SU-DHL-6 (cell line): ENCODE measurements around the gene ZFYVE27.

Experiments
- H2AFZ ChIP-seq: fragments of 200-600 bp; sonication (generic); 2 replicates; pipeline ENCODE4 v1.6.1; 2014; ENCODE audit warnings: low read depth, mild to moderate bottlenecking, moderate library complexity, mixed read lengths, antibody characterized with exemption, low read length; ENCODE audit not compliant: severe bottlenecking
- H3F3A ChIP-seq: fragments of 200-600 bp; shearing (Covaris generic); 2 replicates; pipeline ENCODE4 v1.6.0; 2016; ENCODE audit warnings: antibody characterized with exemption, mild to moderate bottlenecking; ENCODE audit not compliant: insufficient read depth
- H3K27ac ChIP-seq: fragments of 200-600 bp; sonication (generic); 2 replicates; pipeline ENCODE4 v1.5.1; 2016; ENCODE audit warnings: low read depth, mild to moderate bottlenecking, low read length, moderate library complexity, mixed read lengths
- H3K27me3 ChIP-seq: fragments of 200-600 bp; sonication (generic), shearing (Covaris generic); 2 replicates; pipeline ENCODE4 v1.6.0; 2014; ENCODE audit warnings: mild to moderate bottlenecking, low read length
- H3K36me3 ChIP-seq: fragments of 200-600 bp; sonication (generic); 2 replicates; pipeline ENCODE4 v1.6.1; 2014; ENCODE audit warnings: mild to moderate bottlenecking, low read length, mixed read lengths
- H3K4me2 ChIP-seq: fragments of 300-600, 200-600 bp; shearing (Covaris generic), sonication (generic); 2 replicates; pipeline ENCODE4 v1.6.0; 2014; ENCODE audit warnings: low read length, low read depth, mild to moderate bottlenecking; ENCODE audit not compliant: poor library complexity, severe bottlenecking
- H3K4me3 ChIP-seq: fragments of 200-600 bp; sonication (generic); 2 replicates; pipeline ENCODE4 v1.5.1; 2014; ENCODE audit warnings: antibody characterized with exemption, low read length, mild to moderate bottlenecking, mixed read lengths; ENCODE audit not compliant: insufficient read depth, poor library complexity, severe bottlenecking
- H3K79me2 ChIP-seq: fragments of 200-600 bp; sonication (generic); 2 replicates; pipeline ENCODE4 v1.6.1; 2014; ENCODE audit warnings: mild to moderate bottlenecking, low read length, moderate library complexity; ENCODE audit not compliant: insufficient read depth
- H3K9ac ChIP-seq: fragments of 200-600 bp; sonication (generic); 2 replicates; pipeline ENCODE4 v1.7.0; 2014; ENCODE audit warnings: mild to moderate bottlenecking, low read length
- H3K9me2 ChIP-seq: fragments of 200-600 bp; sonication (generic); replicated peaks from 2 replicates; pipeline ENCODE4 v1.6.1; 2014; ENCODE audit warnings: low read length; ENCODE audit not compliant: insufficient read depth
- H3K9me3 ChIP-seq: fragments of 200-600 bp; sonication (generic); 2 replicates; pipeline ENCODE4 v1.6.1; 2014; ENCODE audit warnings: low read length, mixed read lengths; ENCODE audit not compliant: insufficient read depth
- H4K20me1 ChIP-seq: fragments of 200-600 bp; sonication (generic); 2 replicates; pipeline ENCODE4 v1.6.1; 2014; ENCODE audit warnings: low read depth, mild to moderate bottlenecking, antibody characterized with exemption, low read length, moderate library complexity, mixed read lengths
- EZH2phosphoT487 ChIP-seq: fragments of 200-600 bp; sonication (generic), shearing (Covaris generic); conservative IDR thresholded peaks from 2 replicates; pipeline ENCODE4 v1.6.1; 2018; ENCODE audit warnings: mild to moderate bottlenecking, antibody characterized with exemption, low read length, moderate library complexity, mixed read lengths
- TF ChIP-seq, protein P1 (sequence below): fragments of 200-600 bp; sonication (generic); IDR thresholded peaks from one replicate; pipeline ENCODE4 v1.5.1; 2017; ENCODE audit warnings: antibody characterized with exemption, mild to moderate bottlenecking, low read length, moderate library complexity; ENCODE audit not compliant: insufficient read depth, poor library complexity, severe bottlenecking

The ZFYVE27 gene

DNA sequence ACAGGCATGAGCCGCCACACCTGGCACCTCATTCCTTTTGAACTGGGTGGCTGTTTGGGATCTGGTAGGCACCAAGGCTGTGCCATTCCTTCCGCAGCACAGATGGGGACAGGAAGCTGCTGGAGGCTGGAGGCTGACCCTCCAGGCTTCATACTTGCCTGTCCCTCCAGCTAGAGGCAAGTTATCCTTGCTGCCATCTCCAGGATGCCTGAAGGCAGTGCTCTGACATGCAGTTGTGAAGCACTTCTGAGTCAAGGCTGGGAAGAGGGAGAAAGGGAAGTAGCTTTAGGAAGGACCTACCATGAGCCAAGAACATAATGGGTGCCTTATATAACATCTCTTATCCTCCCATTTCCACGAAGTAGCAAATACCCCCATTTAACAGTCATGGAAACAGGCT lies 13.9 kb upstream of the ZFYVE27 start:
- H3K27me3 ChIP-seq, result no peaks in the 10 kb centered on the region
- no peak overlapping the region for H3K4me2 ChIP-seq
- H3K4me3 ChIP-seq, result no peak overlapping the region
- no peak overlapping the region for H3K27ac ChIP-seq
- H3K36me3 ChIP-seq, result no peaks in the 10 kb centered on the region
- no peaks in the 10 kb centered on the region for H3K9me3 ChIP-seq
- H3F3A ChIP-seq, result no peaks in the 10 kb centered on the region
- H3K9ac ChIP-seq, result no peak overlapping the region
- TF ChIP-seq, protein P1, sequence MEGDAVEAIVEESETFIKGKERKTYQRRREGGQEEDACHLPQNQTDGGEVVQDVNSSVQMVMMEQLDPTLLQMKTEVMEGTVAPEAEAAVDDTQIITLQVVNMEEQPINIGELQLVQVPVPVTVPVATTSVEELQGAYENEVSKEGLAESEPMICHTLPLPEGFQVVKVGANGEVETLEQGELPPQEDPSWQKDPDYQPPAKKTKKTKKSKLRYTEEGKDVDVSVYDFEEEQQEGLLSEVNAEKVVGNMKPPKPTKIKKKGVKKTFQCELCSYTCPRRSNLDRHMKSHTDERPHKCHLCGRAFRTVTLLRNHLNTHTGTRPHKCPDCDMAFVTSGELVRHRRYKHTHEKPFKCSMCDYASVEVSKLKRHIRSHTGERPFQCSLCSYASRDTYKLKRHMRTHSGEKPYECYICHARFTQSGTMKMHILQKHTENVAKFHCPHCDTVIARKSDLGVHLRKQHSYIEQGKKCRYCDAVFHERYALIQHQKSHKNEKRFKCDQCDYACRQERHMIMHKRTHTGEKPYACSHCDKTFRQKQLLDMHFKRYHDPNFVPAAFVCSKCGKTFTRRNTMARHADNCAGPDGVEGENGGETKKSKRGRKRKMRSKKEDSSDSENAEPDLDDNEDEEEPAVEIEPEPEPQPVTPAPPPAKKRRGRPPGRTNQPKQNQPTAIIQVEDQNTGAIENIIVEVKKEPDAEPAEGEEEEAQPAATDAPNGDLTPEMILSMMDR, result no peak
- TF ChIP-seq EZH2phosphoT487, result no peak
- H4K20me1 ChIP-seq, result no peaks in the 10 kb centered on the region
- no peak overlapping the region for H2AFZ ChIP-seq
- no peaks in the 10 kb centered on the region for H3K79me2 ChIP-seq
- H3K9me2 ChIP-seq, result no peaks in the 10 kb centered on the region

DNA sequence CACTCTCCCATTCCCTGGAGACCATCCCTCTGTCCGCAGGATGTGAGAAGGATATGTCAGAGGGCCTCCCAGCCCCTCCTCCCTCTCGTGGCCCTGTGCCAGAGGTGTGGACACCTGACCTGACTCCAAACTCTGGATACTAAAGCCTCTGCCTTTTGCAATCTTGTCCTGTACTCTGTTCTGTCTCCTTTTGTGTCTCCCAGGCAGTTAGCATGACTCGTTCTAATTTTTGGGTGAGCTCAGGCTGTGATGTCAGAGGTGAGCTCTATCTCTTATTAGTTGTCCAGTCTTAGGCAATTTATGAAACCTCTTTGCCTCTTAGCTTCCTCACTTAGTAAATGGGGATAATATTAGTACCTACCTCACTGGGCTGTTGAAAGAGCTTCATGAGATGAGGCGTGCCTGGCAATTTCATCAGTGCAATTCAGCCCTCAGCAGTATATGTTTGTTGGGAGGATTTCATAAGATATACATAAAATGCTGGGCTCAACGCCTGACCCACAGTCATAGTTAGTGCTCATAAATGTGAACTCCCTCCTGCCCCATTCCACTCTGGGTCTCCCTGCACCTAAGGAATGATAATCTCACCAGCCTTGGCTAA lies 12.5 kb upstream of the ZFYVE27 start:
- Histone ChIP-seq H4K20me1 (no peaks in the 10 kb centered on the region), H3K27ac (no peak overlapping the region), H3F3A (no peaks in the 10 kb centered on the region), H3K4me2 (no peak overlapping the region), H3K9ac (no peak overlapping the region), H3K27me3 (no peaks in the 10 kb centered on the region), H3K4me3 (no peak overlapping the region), H3K79me2 (no peaks in the 10 kb centered on the region), H3K36me3 (no peaks in the 10 kb centered on the region), H3K9me2 (no peaks in the 10 kb centered on the region), H3K9me3 (no peaks in the 10 kb centered on the region), H2AFZ (no peak overlapping the region)
- no peak for TF ChIP-seq EZH2phosphoT487
- TF ChIP-seq, protein P1, result no peak

DNA sequence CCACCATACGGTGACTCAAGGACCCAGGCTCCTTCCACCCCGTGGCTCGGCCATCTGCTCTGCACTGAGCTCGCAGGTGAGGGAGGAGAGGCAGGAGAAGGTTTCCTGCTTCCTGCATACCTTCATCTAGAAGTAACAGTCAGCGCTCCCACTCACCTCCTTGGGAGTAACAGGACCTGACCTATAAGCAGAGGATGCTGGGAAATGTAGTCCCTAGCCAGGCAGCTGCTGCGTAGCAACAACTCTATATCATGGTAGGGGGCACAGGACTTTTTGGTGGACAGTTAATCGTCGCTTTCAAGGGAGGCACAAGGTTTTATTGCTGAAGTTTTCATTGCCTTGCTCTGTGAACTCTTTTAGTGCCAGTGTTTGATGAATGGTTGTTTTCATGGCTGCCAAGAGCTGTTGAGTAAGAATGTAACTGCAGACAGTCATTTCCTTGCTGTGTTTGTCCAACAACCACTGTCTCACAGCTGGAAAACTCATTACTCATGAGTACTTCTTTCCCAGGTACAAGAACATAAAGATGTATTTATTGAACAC lies 10.2 kb upstream of the ZFYVE27 start:
- H3K4me2 ChIP-seq, result no peak overlapping the region
- no peaks in the 10 kb centered on the region for H3K27me3 ChIP-seq
- TF ChIP-seq, protein P1, result no peak
- no peak for TF ChIP-seq EZH2phosphoT487
- no peaks in the 10 kb centered on the region for H3K36me3 ChIP-seq
- no peak overlapping the region for H3K27ac ChIP-seq
- H4K20me1 ChIP-seq, result no peaks in the 10 kb centered on the region
- no peaks in the 10 kb centered on the region for H3K79me2 ChIP-seq
- H3K9me2 ChIP-seq, result no peaks in the 10 kb centered on the region
- H2AFZ ChIP-seq, result no peak overlapping the region
- H3F3A ChIP-seq, result no peaks in the 10 kb centered on the region
- H3K4me3 ChIP-seq, result no peak overlapping the region
- H3K9me3 ChIP-seq, result no peaks in the 10 kb centered on the region
- no peak overlapping the region for H3K9ac ChIP-seq
